Transverse colon (tissue), 4 donors: ENCODE measurements around the gene GBA2.

Experiments used
- POLR2A ChIP-seq: fragments of 450-650 bp; IDR thresholded peaks from one replicate; pipeline ENCODE4 v1.6.1; 2016; ENCODE audit warnings: antibody characterized with exemption, mild to moderate bottlenecking, moderate library complexity
- POLR2AphosphoS5 ChIP-seq, 3 donors: sonication (generic); formaldehyde crosslinking; IDR thresholded peaks; one replicate each; pipeline ENCODE4 v1.6.1; 2016; ENCODE audit warnings: antibody characterized with exemption in 3 of 3
- TF ChIP-seq, protein P1 (sequence below), 5 experiments: fragments of 200-600 bp in 3 of 5; fragments of 450-650 bp in 2 of 5; sonication (generic) in 3 of 5; IDR thresholded peaks; 1 replicate in 2 of 5; 2 replicates in 3 of 5; pipeline ENCODE4 v1.5.1; 2016 to 2017; ENCODE audit warnings: antibody characterized with exemption in 5 of 5, inconsistent platforms in 3 of 5, mild to moderate bottlenecking in 2 of 5, moderate library complexity in 1 of 5

- TF ChIP-seq, protein P1, sequence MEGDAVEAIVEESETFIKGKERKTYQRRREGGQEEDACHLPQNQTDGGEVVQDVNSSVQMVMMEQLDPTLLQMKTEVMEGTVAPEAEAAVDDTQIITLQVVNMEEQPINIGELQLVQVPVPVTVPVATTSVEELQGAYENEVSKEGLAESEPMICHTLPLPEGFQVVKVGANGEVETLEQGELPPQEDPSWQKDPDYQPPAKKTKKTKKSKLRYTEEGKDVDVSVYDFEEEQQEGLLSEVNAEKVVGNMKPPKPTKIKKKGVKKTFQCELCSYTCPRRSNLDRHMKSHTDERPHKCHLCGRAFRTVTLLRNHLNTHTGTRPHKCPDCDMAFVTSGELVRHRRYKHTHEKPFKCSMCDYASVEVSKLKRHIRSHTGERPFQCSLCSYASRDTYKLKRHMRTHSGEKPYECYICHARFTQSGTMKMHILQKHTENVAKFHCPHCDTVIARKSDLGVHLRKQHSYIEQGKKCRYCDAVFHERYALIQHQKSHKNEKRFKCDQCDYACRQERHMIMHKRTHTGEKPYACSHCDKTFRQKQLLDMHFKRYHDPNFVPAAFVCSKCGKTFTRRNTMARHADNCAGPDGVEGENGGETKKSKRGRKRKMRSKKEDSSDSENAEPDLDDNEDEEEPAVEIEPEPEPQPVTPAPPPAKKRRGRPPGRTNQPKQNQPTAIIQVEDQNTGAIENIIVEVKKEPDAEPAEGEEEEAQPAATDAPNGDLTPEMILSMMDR (IDR thresholded peaks at IDR 0.05): no peak
- no peak for TF ChIP-seq POLR2AphosphoS5 (IDR thresholded peaks at IDR 0.05)
- TF ChIP-seq POLR2A: no peak
These were observed 46.3 kb downstream of the GBA2 start for GRCh38 chr9:35702696-35703095.
